Nephron (organoid): ENCODE measurements around the gene AGFG1.
A peak's percentile ranks its signal among the peaks of the same experiment; 100 is the strongest.

Experiments
- H3K27ac Mint-ChIP-seq, 3 experiments: 2 replicates each; pipeline ENCODE4 v1.8.0; 2020; ENCODE audit warnings: mixed read lengths in 3 of 3, mild to moderate bottlenecking in 2 of 3, moderate library complexity in 1 of 3
- H3K27me3 Mint-ChIP-seq: 2 replicates; pipeline ENCODE4 v1.8.0; 2021; ENCODE audit warnings: low read depth, mild to moderate bottlenecking, moderate library complexity, mixed read lengths
- H3K36me3 Mint-ChIP-seq: 2 replicates; pipeline ENCODE4 v1.8.0; 2020; ENCODE audit warnings: low read depth, mixed read lengths
- H3K4me1 Mint-ChIP-seq: 2 replicates; pipeline ENCODE4 v1.8.0; 2020; ENCODE audit warnings: mixed read lengths
- H3K4me3 Mint-ChIP-seq, 3 experiments: 2 replicates each; pipeline ENCODE4 v1.8.0; 2020; ENCODE audit warnings: mild to moderate bottlenecking in 3 of 3, mixed read lengths in 3 of 3, moderate library complexity in 2 of 3
- H3K9me3 Mint-ChIP-seq: 2 replicates; pipeline ENCODE4 v1.8.0; 2020; ENCODE audit warnings: mixed read lengths
- CTCF ChIP-seq, 3 experiments: fragments of 200-600 bp; sonication (generic); IDR thresholded peaks; one replicate each; pipeline ENCODE4 v1.5.0; 2021; ENCODE audit warnings: antibody characterized with exemption in 3 of 3; ENCODE audit not compliant: unreplicated experiment in 3 of 3

Gene AGFG1

GRCh38 chr2:227551836-227552235, 79.9 kb downstream of the AGFG1 start:
- Mint-ChIP-seq H3K27ac (no peak overlapping the region), H3K36me3 (peaks cover 55% of the 10 kb centered on the region), H3K27me3 (no peaks in the 10 kb centered on the region), H3K9me3 (no peaks in the 10 kb centered on the region), H3K4me1 (peaks cover 6% of the 10 kb centered on the region), H3K4me3 (no peak overlapping the region)
- no peak for TF ChIP-seq CTCF (IDR thresholded peaks at IDR 0.05; ENCODE audit: unreplicated experiment in 3 of 3)

- Mint-ChIP-seq H3K27ac (no peak overlapping the region), H3K4me1 (no peaks in the 10 kb centered on the region), H3K9me3 (no peaks in the 10 kb centered on the region), H3K27me3 (no peaks in the 10 kb centered on the region), H3K36me3 (no peaks in the 10 kb centered on the region), H3K4me3 (no peak overlapping the region)
- TF ChIP-seq CTCF (IDR thresholded peaks at IDR 0.05; ENCODE audit: unreplicated experiment in 3 of 3): no peak
These were observed 90.6 kb downstream of the AGFG1 start for GRCh38 chr2:227562581-227562980.

- Mint-ChIP-seq H3K27ac (no peak overlapping the region), H3K36me3 (no peaks in the 10 kb centered on the region), H3K27me3 (no peaks in the 10 kb centered on the region), H3K9me3 (no peaks in the 10 kb centered on the region), H3K4me1 (no peaks in the 10 kb centered on the region), H3K4me3 (no peak overlapping the region)
- TF ChIP-seq CTCF (IDR thresholded peaks at IDR 0.05; ENCODE audit: unreplicated experiment in 3 of 3): no peak
These were observed 93.1 kb downstream of the AGFG1 start for GRCh38 chr2:227565080-227565479.

- H3K27ac Mint-ChIP-seq: no peak overlapping the region
- H3K4me3 Mint-ChIP-seq: no peak overlapping the region
- H3K36me3 Mint-ChIP-seq: no peaks in the 10 kb centered on the region
- no peaks in the 10 kb centered on the region for H3K4me1 Mint-ChIP-seq
- no peaks in the 10 kb centered on the region for H3K9me3 Mint-ChIP-seq
- no peaks in the 10 kb centered on the region for H3K27me3 Mint-ChIP-seq
- no peak for TF ChIP-seq CTCF (IDR thresholded peaks at IDR 0.05; ENCODE audit: unreplicated experiment in 3 of 3)
These were observed 94.1 kb downstream of the AGFG1 start for GRCh38 chr2:227566012-227566411.

- Mint-ChIP-seq H3K36me3 (no peaks in the 10 kb centered on the region), H3K4me1 (no peaks in the 10 kb centered on the region), H3K27ac (no peak overlapping the region), H3K9me3 (no peaks in the 10 kb centered on the region), H3K4me3 (no peak overlapping the region), H3K27me3 (no peaks in the 10 kb centered on the region)
- TF ChIP-seq CTCF (IDR thresholded peaks at IDR 0.05; ENCODE audit: unreplicated experiment in 3 of 3): no peak
These were observed 96.9 kb downstream of the AGFG1 start for GRCh38 chr2:227568852-227569169.

GRCh38 chr2:227570615-227571014, 98.7 kb downstream of the AGFG1 start:
- no peaks in the 10 kb centered on the region for H3K4me1 Mint-ChIP-seq
- peak overlapping the region in 1 of 3 experiments; percentile 16 for H3K27ac Mint-ChIP-seq
- TF ChIP-seq CTCF (IDR thresholded peaks at IDR 0.05; ENCODE audit: unreplicated experiment in 3 of 3): no peak
- H3K4me3 Mint-ChIP-seq: no peak overlapping the region
- no peaks in the 10 kb centered on the region for H3K27me3 Mint-ChIP-seq
- no peaks in the 10 kb centered on the region for H3K9me3 Mint-ChIP-seq
- H3K36me3 Mint-ChIP-seq: no peaks in the 10 kb centered on the region
